GM23338 (cell line): ENCODE results near the gene PDCD1. TPM values are rescaled to one million over a fixed set of nuclear protein-coding genes. Genes with fewer than 3 reads are reported as not detected.

Experiments used
- ATAC-seq: fragments of 200-7000 bp; cut with Tn5 transposase; 3 replicates; pipeline ENCODE4 v1.9.1; 2020
- DNase-seq: peaks from one replicate; pipeline ENCODE4 v3.0.0-alpha.2; 2015; ENCODE audit warnings: low spot score
- H2AFZ ChIP-seq: fragments of 200-600 bp; sonication (generic); 2 replicates; pipeline ENCODE4 v1.8.0; 2016; ENCODE audit warnings: antibody characterized with exemption, mild to moderate bottlenecking, moderate library complexity
- H3F3A ChIP-seq: fragments of 200-600 bp; sonication (generic); replicated peaks from 2 replicates; pipeline ENCODE4 v1.8.0; 2017; ENCODE audit warnings: antibody characterized with exemption, mixed run types, low read depth
- H3K27ac ChIP-seq: fragments of 200-600 bp; sonication (generic); 2 replicates; pipeline ENCODE4 v1.6.1; 2016; ENCODE audit warnings: low read depth
- H3K27me3 ChIP-seq: fragments of 200-600 bp; sonication (generic); 2 replicates; pipeline ENCODE4 v1.8.0; 2016; ENCODE audit warnings: mild to moderate bottlenecking, mixed run types, moderate library complexity; ENCODE audit not compliant: insufficient read depth
- H3K36me3 ChIP-seq: fragments of 200-600 bp; sonication (generic); 2 replicates; pipeline ENCODE4 v1.8.0; 2016; ENCODE audit warnings: mild to moderate bottlenecking; ENCODE audit not compliant: insufficient read depth
- H3K4me1 ChIP-seq: fragments of 200-600 bp; sonication (generic); 2 replicates; pipeline ENCODE4 v1.8.0; 2016; ENCODE audit warnings: mild to moderate bottlenecking, moderate library complexity; ENCODE audit not compliant: insufficient read depth
- H3K4me2 ChIP-seq: fragments of 200-600 bp; sonication (generic); 2 replicates; pipeline ENCODE4 v1.7.1; 2017; ENCODE audit warnings: mixed run types
- H3K4me3 ChIP-seq: fragments of 200-600 bp; sonication (generic); 2 replicates; pipeline ENCODE4 v1.6.1; 2016; ENCODE audit warnings: mixed run types
- H3K79me2 ChIP-seq: fragments of 200-600 bp; sonication (generic); replicated peaks from 2 replicates; pipeline ENCODE4 v1.8.0; 2017; ENCODE audit warnings: mild to moderate bottlenecking; ENCODE audit not compliant: insufficient read depth
- H3K9me2 ChIP-seq: fragments of 200-600 bp; sonication (generic); 2 replicates; pipeline ENCODE4 v1.8.0; 2017; ENCODE audit not compliant: insufficient read depth
- H4K20me1 ChIP-seq: fragments of 200-600 bp; sonication (generic); replicated peaks from 2 replicates; pipeline ENCODE4 v1.8.0; 2017; ENCODE audit warnings: mild to moderate bottlenecking; ENCODE audit not compliant: insufficient read depth
- H3K27ac Mint-ChIP-seq: 2 replicates; pipeline ENCODE4 v1.8.0; 2020; ENCODE audit warnings: inconsistent platforms, mild to moderate bottlenecking, moderate library complexity, mixed read lengths
- H3K27me3 Mint-ChIP-seq: 3 replicates; pipeline ENCODE4 v1.8.0; 2022; ENCODE audit warnings: low read depth, mild to moderate bottlenecking, moderate library complexity, mixed read lengths, inconsistent platforms; ENCODE audit not compliant: insufficient read depth, poor library complexity
- H3K36me3 Mint-ChIP-seq: 3 replicates; pipeline ENCODE4 v1.8.0; 2021; ENCODE audit warnings: low read depth, mild to moderate bottlenecking, inconsistent platforms, moderate library complexity, mixed read lengths
- H3K4me1 Mint-ChIP-seq: 3 replicates; pipeline ENCODE4 v1.8.0; 2020; ENCODE audit warnings: mild to moderate bottlenecking, inconsistent platforms, mixed read lengths
- H3K4me3 Mint-ChIP-seq: 3 replicates; pipeline ENCODE4 v1.8.0; 2021; ENCODE audit warnings: moderate library complexity, mild to moderate bottlenecking, inconsistent platforms, mixed read lengths
- H3K9me3 Mint-ChIP-seq: 3 replicates; pipeline ENCODE4 v1.8.0; 2020; ENCODE audit warnings: moderate library complexity, mild to moderate bottlenecking, inconsistent platforms, mixed read lengths
- CTCF ChIP-seq, 2 experiments: fragments of 200-600 bp in 1 of 2; sonication (generic) in 1 of 2; conservative IDR thresholded peaks; 2 replicates each; pipeline versions ENCODE4 v1.5.1 to v1.6.1; 2016 to 2017; ENCODE audit warnings: antibody characterized with exemption in 2 of 2, low read depth in 2 of 2, mild to moderate bottlenecking in 2 of 2, moderate library complexity in 1 of 2
- ETS1 ChIP-seq: IDR thresholded peaks from 2 replicates; pipeline ENCODE4 v1.6.1; 2016; ENCODE audit warnings: antibody characterized with exemption
- EZH2 ChIP-seq: fragments of 200-600 bp; sonication (generic); IDR thresholded peaks from one replicate; pipeline ENCODE4 v1.8.0; 2017; ENCODE audit warnings: antibody characterized with exemption, mild to moderate bottlenecking, low read depth; ENCODE audit not compliant: unreplicated experiment
- EZH2phosphoT487 ChIP-seq: fragments of 200-600 bp; sonication (generic); IDR thresholded peaks from one replicate; pipeline ENCODE4 v1.8.1; 2018; ENCODE audit warnings: antibody characterized with exemption; ENCODE audit not compliant: unreplicated experiment
- JUNB ChIP-seq: IDR thresholded peaks from one replicate; pipeline ENCODE4 v1.6.1; 2016; ENCODE audit warnings: antibody characterized with exemption; ENCODE audit not compliant: unreplicated experiment
- STAT1 ChIP-seq: IDR thresholded peaks from one replicate; pipeline ENCODE4 v1.6.1; 2016; ENCODE audit warnings: antibody characterized with exemption; ENCODE audit not compliant: unreplicated experiment
- ZNF331 ChIP-seq: fragments of 250-450 bp; sonication (Bioruptor Pico); IDR thresholded peaks from 2 replicates; pipeline ENCODE4 v1.5.0; 2020; ENCODE audit warnings: low read depth, mild to moderate bottlenecking, moderate library complexity
- polyA plus RNA-seq: library from polyadenylated mRNA; unstranded; fragments of >200 nt; fragmentation: Nextera tagmentation; extraction: Ambion mirVana; gene quantifications from 2 replicates; pipeline ENCODE4 v1.2.1, GENCODE V29; 2016
- total RNA-seq: library from RNA; depleted of rRNA; stranded (reverse); fragments of >200 nt; shearing (Covaris generic); gene quantifications from 2 replicates; pipeline ENCODE4 v1.2.3, GENCODE V29; 2014
- TF ChIP-seq, protein P1 (sequence below): IDR thresholded peaks from one replicate; pipeline ENCODE4 v1.6.1; 2018; ENCODE audit warnings: antibody characterized with exemption; ENCODE audit not compliant: unreplicated experiment

Gene PDCD1
- total and polyA plus RNA-seq, 2 experiments from 2014 or later: 0.34 to 0.38 TPM

DNA sequence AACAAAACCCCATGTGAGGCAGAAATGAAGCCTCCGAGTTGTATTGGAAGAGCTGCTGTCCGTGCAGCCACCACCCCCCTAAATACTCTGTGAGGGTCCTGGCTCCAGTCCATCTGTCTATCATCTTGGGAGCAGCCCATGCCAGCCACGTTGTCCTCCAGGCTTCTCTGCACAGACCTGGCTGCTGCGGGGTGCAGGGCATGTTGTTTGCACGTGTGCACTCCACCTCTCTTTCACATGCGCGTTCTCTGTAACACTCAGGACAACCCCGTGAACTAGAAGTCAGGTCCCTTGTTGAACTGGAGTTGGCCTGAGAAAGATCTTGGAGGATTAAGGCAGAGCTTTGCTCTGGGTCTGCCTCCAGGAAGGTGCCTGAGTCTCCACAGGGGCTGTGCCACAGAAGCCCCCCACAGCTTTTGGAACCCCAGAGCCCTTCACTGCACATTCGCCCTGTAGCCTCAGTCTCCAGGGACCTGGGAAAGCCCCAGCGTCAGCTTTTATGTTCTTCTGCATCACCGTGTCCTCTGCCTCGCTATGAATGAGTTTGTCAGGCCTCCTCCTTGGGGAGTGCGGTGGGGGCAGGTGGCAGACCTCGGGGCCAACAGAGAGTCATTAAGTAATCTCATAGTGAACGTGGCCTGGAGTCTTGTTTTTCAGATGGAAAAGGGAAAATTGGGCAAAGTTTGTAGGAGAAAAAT, 27.4 kb upstream of the PDCD1 start (continued):
- TF ChIP-seq CTCF (conservative IDR thresholded peaks at IDR 0.05; ENCODE audit: low read depth in 2 of 2) (no peak), EZH2phosphoT487 (no peak), ZNF331 (CRISPR knock-in tag) (no peak), JUNB (no peak)
- TF ChIP-seq, protein P1, sequence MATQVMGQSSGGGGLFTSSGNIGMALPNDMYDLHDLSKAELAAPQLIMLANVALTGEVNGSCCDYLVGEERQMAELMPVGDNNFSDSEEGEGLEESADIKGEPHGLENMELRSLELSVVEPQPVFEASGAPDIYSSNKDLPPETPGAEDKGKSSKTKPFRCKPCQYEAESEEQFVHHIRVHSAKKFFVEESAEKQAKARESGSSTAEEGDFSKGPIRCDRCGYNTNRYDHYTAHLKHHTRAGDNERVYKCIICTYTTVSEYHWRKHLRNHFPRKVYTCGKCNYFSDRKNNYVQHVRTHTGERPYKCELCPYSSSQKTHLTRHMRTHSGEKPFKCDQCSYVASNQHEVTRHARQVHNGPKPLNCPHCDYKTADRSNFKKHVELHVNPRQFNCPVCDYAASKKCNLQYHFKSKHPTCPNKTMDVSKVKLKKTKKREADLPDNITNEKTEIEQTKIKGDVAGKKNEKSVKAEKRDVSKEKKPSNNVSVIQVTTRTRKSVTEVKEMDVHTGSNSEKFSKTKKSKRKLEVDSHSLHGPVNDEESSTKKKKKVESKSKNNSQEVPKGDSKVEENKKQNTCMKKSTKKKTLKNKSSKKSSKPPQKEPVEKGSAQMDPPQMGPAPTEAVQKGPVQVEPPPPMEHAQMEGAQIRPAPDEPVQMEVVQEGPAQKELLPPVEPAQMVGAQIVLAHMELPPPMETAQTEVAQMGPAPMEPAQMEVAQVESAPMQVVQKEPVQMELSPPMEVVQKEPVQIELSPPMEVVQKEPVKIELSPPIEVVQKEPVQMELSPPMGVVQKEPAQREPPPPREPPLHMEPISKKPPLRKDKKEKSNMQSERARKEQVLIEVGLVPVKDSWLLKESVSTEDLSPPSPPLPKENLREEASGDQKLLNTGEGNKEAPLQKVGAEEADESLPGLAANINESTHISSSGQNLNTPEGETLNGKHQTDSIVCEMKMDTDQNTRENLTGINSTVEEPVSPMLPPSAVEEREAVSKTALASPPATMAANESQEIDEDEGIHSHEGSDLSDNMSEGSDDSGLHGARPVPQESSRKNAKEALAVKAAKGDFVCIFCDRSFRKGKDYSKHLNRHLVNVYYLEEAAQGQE: no peak

DNA sequence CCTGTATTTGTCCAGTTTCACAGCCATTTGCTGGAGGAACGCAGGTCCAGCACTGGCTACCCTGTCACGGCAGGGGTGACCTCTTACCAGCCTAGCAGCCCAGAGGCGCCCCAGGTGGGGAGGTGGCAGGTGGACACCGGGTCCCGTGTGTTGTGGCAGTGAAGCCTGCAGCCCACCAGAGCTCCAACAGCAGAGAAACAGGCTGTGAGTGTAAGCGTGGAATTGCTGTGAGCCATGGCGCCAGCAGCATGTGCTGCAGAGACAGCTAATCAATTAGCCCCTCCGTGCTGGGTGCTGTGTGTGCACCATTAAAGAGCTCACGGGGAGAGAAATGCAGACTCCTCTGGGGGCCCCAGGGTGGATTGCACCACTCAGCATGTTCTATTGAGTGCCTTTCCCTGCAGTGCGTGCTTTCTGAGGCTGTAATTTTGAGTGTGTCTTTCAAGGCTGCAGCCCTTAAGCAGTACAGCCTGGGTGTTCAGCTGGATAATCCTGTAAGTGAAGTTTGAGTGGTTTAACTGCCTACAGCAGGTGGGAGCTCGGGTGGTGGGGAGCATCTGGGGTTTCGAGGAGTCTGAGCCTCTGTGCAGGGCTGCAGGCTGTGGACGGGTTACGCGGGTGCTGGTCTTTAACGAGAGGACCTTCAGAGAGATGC, 26.7 kb upstream of the PDCD1 start:
- no peak overlapping the region for H3K27ac Mint-ChIP-seq
- TF ChIP-seq, protein P1: no peak
- TF ChIP-seq EZH2 (no peak), STAT1 (no peak), EZH2phosphoT487 (no peak), CTCF (conservative IDR thresholded peaks at IDR 0.05; ENCODE audit: low read depth in 2 of 2) (no peak), ETS1 (no peak)

More for the DNA sequence above, 26.7 kb upstream of the PDCD1 start:
- no peak overlapping the region for H3K27ac ChIP-seq
- no peaks in the 10 kb centered on the region for H3K79me2 ChIP-seq
- no peak overlapping the region for H3K4me2 ChIP-seq
- Mint-ChIP-seq H3K36me3 (peaks cover 26% of the 10 kb centered on the region), H3K27me3 (peaks cover 28% of the 10 kb centered on the region), H3K4me3 (no peak overlapping the region), H3K4me1 (peaks cover 38% of the 10 kb centered on the region), H3K9me3 (peaks cover 18% of the 10 kb centered on the region)
- no peak for ATAC-seq
- H3K27me3 ChIP-seq: no peaks in the 10 kb centered on the region
- H3K36me3 ChIP-seq: 0 out of 2 replicates have a peak, but pooled peaks cover 2% of the 10 kb centered on the region
- no peak for DNase-seq
- H4K20me1 ChIP-seq: no peaks in the 10 kb centered on the region
- H3K9me2 ChIP-seq: no peaks in the 10 kb centered on the region
- H3K4me3 ChIP-seq: no peak overlapping the region
- peaks cover 25% of the 10 kb centered on the region for H3K4me1 ChIP-seq
- H3F3A ChIP-seq: 0 out of 2 replicates have a peak, but pooled peaks cover 3% of the 10 kb centered on the region
- no peak overlapping the region for H2AFZ ChIP-seq
